HG03378 (cell line): Measurements from ENCODE around the gene GLRX2.
A peak's percentile ranks its signal among the peaks of the same experiment; 100 is the strongest.

Source experiments
- ATAC-seq: cut with Tn5 transposase; IDR thresholded peaks from one replicate; pipeline ENCODE4 v1.9.1; 2021; ENCODE audit warnings: mild to moderate bottlenecking, moderate library complexity; ENCODE audit not compliant: unreplicated experiment

Gene GLRX2

DNA sequence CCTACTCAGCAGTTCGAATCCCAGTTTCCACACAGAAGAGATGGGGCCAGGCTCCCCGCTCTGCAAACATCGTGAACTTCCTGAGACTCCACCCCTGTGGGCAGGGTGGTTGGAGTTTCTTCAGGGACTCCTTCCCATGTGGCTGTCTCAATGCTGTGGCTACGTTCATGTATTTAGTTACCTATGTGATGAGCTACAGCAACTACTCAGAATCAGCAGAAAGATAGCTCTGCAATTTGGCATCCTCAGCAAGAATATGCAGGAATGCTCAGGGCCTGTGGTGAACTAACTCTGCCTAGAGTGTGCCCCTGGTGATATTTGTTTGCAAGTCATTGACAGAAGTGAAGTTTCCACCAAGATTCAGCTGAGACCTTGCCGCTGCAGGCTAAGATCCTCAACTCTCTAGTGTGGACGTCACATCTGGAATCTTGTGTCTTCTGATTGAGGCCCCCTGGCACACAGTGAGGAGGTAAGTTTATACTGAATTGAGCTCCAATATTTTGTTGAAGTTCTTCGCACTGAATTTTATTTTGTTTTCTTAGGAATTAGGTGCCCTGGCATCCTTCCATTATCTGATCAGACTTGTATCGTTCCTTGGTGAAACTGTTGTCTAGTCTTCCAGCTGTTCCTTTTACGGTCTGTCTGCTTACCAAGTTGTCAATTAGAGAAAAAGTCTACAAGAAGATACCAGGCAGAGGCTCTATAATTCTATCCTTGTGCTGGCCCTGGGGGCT is 8.2 kb upstream of the GLRX2 start:
- ATAC-seq, result no peak

- ATAC-seq, result no peak
These were observed 6.5 kb upstream of the GLRX2 start for GRCh38 chr1:193111641-193112090.

- ATAC-seq, result no peak
These were observed 5.7 kb upstream of the GLRX2 start for GRCh38 chr1:193110864-193111263.

GRCh38 chr1:193110246-193110645 is 5.0 kb upstream of the GLRX2 start:
- ATAC-seq, result no peak

- no peak for ATAC-seq
These were observed 4.4 kb upstream of the GLRX2 start for GRCh38 chr1:193109619-193110018.

- no peak for ATAC-seq
These were observed 3.3 kb upstream of the GLRX2 start for GRCh38 chr1:193108471-193108870.

DNA sequence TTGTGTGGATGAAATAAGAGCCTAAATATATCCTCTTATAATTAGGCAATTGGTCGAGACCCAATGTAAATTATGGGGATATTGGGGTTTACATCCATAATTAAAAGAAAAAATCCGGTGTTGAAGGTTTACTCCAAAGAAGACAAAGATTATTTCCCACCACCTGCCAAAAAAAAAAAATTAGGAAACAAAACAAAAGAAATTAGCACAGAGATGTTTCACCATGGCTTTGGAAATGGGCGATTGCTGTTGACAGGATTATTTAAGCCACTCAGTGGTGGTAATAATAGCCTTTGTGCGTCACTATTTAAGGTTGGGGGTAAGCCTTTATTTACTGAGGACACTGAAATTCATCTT is 585 bp upstream of the GLRX2 start:
- no peak for ATAC-seq

DNA sequence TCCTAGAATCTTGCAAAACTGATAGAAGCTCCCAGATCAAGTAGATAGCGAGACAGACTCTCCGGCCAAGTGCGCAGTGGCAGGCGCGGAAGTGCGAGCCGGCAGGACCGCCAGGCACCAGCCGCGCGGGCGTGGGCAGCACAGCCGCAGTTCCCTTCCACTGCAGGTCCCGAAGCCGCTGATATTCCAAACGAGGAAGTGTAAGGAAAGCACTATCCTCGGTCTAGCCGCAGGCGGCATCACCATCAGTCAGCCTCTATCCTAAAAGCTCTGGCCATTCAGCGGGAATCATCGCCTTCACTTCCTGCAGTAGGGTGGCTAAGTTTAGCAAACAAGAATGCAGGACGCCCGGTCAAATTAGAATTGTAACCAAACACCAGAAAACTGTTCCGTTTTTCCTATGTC is 710 bp downstream of the GLRX2 start:
- peak; percentile 30 for ATAC-seq

DNA sequence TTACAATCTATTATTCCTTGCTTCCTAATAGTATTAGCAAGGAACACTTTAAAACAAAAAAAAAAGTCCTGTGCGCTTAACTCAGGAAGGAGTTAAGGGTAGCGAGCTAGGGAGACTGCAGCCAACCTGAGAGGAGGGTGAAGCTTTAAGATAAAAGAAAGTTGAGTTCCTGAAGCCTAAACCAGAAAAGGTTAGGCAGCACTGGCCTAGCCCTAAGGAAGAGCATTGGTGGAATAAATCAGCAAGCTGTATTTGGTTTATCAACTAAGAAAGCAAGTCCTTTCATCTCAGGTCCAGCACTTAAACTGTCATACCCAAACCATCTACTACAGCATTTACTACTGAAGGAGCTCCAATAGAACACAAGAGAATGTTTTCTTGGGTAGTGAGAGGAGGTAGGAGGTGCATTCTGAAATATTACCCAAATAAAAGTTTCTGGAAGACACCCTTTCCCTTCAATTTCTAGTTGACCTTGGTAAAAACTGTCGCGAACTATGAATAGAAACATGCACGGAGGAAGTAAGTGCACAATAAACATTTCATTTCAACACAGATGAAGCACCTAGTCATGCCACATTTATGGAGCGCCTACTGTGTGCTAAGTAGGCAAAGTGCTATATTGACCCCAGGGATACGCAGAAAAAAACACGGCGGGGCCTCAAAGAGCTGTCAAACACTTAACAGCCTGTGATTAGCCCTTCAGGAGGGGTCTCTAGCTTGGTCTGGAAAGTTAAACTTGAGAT is 1.3 kb downstream of the GLRX2 start:
- no peak for ATAC-seq

DNA sequence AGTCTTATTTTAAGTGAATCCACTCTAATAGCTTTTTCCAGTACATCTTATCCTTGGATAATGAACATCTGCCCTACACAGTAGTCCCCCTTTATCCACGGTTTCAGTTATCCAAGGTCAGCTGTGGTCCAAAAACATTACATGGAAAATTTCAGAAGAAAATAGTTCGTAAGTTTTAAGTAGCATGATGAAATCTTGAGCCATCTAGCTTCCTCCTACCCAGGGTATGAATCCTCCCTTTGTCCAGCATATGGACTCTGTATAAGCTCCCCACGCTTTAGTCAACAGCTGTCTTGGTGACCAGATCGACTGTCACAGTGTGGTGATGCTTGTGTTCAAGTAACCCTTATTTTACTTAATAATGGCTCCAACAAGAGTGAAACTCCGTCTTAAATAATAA is 2.6 kb downstream of the GLRX2 start:
- ATAC-seq, result no peak

- no peak for ATAC-seq
These were observed 11.1 kb downstream of the GLRX2 start for GRCh38 chr1:193094112-193094511.

- no peak for ATAC-seq
These were observed 14.3 kb downstream of the GLRX2 start for GRCh38 chr1:193090865-193091264.

DNA sequence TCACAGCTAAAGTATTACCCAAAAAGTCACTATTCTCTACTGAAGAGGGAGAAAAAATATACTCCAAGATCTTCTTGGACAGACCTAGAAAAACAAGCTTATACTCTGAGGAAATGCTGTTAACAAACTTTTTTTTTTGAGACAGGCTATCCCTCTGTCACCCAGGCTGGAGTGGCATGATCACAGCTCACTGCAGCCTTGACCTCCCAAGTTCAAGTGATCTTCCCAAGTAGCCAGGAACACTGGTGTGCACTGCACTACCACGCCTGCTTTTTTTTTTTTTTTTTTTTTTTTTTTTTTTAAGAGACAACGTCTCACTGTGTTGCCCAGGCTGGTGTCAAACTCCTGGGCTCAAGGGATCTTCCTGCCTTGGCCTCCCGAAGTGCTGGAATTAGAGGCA is 17.3 kb downstream of the GLRX2 start:
- ATAC-seq, result no peak

- ATAC-seq, result no peak
These were observed 18.9 kb downstream of the GLRX2 start for GRCh38 chr1:193086342-193086741.

DNA sequence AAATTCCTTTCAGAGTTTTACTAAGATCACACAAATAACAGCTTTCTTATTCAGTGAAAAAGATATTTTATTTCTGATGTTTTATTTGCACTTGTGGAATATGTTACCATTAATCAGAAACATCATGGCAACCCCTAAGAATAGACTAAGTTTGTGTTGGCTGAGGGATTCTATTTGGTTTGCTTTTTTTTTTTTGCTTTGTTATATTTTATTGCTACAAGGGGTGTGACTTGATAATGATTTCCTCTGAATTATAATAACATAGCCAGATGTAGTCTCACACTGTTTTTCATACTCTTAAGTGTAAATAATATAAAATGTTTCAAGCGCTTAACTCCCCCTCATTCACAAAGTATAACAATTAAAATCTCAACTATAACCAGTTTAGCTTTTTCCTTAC is 20.0 kb downstream of the GLRX2 start:
- ATAC-seq, result no peak

GRCh38 chr1:193083365-193084088 is 21.7 kb downstream of the GLRX2 start:
- peak; percentile 91 for ATAC-seq

- no peak for ATAC-seq
These were observed 26.0 kb downstream of the GLRX2 start for GRCh38 chr1:193079187-193079586.

DNA sequence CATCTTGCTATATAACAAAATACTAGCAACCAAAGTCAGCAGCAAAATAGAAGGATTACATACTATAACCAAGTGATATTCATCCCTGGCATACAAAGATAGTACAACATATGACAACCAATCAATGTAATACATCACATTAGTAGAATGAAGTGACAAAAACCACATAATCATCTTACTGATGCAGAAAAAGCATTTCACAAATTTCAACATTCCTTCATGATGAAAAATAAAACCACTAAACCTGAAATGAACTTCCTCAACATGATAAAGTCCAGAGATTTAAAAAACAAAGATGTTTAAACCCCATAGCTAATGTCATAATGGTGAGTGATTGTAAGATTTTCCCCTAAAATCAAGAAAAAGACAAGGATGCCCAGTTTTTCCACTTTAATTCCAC is 27.2 kb downstream of the GLRX2 start:
- no peak for ATAC-seq

DNA sequence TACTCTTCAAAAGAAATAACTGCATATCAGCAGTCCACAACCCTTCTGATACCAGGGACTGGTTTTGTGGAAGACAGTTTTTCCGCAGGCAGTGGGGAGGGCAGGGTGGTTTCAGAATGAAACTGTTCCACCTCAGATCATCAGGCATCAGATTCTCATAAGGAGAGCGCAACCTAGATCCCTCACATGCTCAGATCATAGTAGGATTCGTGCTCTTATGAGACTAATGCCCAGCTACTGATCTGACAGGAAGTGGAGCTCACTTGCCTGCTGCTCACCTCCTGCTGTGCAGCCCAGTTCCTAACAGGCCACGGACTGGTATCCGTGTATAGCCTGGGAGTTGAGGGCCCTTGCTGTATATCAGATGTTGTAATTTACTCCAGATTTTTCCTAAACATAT is 34.3 kb downstream of the GLRX2 start:
- ATAC-seq, result peak; percentile 42

DNA sequence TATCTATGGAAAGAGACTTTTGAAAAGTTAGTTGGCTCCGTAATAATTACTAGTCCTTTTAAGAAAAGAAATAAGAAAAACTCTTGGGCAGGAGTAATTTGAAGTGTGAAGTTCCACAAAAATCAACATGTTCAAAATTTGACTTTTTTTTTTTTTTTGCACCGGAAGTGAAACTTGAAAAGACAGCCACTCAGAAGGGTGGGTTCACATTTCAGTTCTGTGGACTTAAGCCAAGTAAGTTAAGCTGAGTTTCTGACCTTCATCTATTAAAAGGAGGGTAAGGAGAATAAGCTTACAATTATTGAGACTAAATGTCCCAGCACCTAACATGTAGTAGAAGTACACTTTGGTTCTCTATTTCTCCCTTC is 34.8 kb downstream of the GLRX2 start:
- no peak for ATAC-seq

GRCh38 chr1:193069748-193070385 is 35.3 kb downstream of the GLRX2 start:
- ATAC-seq, result no peak
